ACC112 (cell line): ENCODE measurements around the gene SLC25A25.
"Not testable (repeated sequence)": the region's sequence is repeated elsewhere in the genome, so short reads cannot be mapped to it uniquely, and the experiment has no call there.

Experiments
- H2AFZ ChIP-seq: fragments of 200-600 bp; sonication (generic); one replicate; pipeline ENCODE4 v1.6.0; 2017; ENCODE audit warnings: antibody characterized with exemption, low read length; ENCODE audit not compliant: unreplicated experiment
- H3K27ac ChIP-seq: fragments of 200-600 bp; sonication (generic); 2 replicates; pipeline ENCODE4 v1.5.1; 2014; ENCODE audit warnings: low read depth, mild to moderate bottlenecking, antibody characterized with exemption, low read length, moderate library complexity
- H3K27me3 ChIP-seq: fragments of 200-600 bp; sonication (generic); 2 replicates; pipeline ENCODE4 v1.6.1; 2014; ENCODE audit warnings: mild to moderate bottlenecking, antibody characterized with exemption, low read length, moderate library complexity, mixed read lengths; ENCODE audit not compliant: insufficient read depth
- H3K36me3 ChIP-seq: fragments of 200-600 bp; sonication (generic); 2 replicates; pipeline ENCODE4 v1.6.1; 2016; ENCODE audit warnings: mild to moderate bottlenecking, antibody characterized with exemption, low read length, moderate library complexity, mixed read lengths; ENCODE audit not compliant: insufficient read depth
- H3K4me1 ChIP-seq: fragments of 200-600 bp; sonication (generic); one replicate; pipeline ENCODE4 v1.6.1; 2016; ENCODE audit warnings: low read length, mixed read lengths; ENCODE audit not compliant: insufficient read depth, unreplicated experiment, control insufficient read depth
- H3K4me3 ChIP-seq: fragments of 200-600 bp; sonication (generic); 2 replicates; pipeline ENCODE4 v1.5.1; 2014; ENCODE audit warnings: mild to moderate bottlenecking, low read depth, low read length
- H3K79me2 ChIP-seq: fragments of 200-600 bp; sonication (generic); one replicate; pipeline ENCODE4 v1.6.0; 2016; ENCODE audit warnings: low read length; ENCODE audit not compliant: control insufficient read depth, unreplicated experiment, insufficient read depth

SLC25A25 gene

GRCh38 chr9:128105538-128106175 lies 37.6 kb downstream of the SLC25A25 start:
- Histone ChIP-seq H3K36me3 (peaks cover 18% of the 10 kb centered on the region; the same call in 1 of the 2 replicates), H3K79me2 (peaks cover 7% of the 10 kb centered on the region), H3K4me3 (no peak overlapping the region), H3K27me3 (no peaks in the 10 kb centered on the region), H3K4me1 (peaks cover under 1% of the 10 kb centered on the region), H2AFZ (no peak overlapping the region), H3K27ac (no peak overlapping the region)

DNA sequence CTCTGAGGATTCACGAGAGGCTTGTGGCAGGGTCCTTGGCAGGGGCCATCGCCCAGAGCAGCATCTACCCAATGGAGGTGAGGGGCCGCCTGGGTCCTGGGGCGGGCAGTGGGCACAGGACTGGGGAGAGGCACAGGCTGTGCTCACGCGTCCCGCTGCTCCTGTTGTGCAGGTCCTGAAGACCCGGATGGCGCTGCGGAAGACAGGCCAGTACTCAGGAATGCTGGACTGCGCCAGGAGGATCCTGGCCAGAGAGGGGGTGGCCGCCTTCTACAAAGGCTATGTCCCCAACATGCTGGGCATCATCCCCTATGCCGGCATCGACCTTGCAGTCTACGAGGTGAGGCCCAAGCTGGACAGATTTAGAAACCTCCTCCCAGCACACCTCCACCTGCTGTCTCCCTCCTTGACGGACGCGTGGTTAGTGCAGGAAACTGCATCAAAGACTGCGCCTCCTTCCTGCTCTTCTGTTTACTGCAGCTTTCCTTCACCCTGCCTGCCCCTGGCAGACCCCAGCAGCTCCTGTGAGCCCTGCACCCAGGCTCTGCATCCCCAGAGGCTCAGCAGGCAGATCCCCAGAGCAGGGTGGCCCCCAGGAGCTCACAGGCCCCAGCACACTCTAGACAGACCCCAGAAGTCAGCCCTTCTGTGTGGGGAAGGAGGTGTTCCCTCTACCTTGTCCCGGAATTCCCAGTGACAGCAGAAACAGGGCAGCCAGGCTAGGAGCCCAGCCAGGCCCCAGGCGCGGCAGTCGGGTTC lies 38.3 kb downstream of the SLC25A25 start:
- Histone ChIP-seq H3K36me3 (peaks cover 18% of the 10 kb centered on the region; the same call in 1 of the 2 replicates), H3K4me3 (no peak overlapping the region), H3K4me1 (no peaks in the 10 kb centered on the region), H3K27me3 (no peaks in the 10 kb centered on the region), H3K27ac (no peak overlapping the region), H3K79me2 (peaks cover under 1% of the 10 kb centered on the region), H2AFZ (no peak overlapping the region)

DNA sequence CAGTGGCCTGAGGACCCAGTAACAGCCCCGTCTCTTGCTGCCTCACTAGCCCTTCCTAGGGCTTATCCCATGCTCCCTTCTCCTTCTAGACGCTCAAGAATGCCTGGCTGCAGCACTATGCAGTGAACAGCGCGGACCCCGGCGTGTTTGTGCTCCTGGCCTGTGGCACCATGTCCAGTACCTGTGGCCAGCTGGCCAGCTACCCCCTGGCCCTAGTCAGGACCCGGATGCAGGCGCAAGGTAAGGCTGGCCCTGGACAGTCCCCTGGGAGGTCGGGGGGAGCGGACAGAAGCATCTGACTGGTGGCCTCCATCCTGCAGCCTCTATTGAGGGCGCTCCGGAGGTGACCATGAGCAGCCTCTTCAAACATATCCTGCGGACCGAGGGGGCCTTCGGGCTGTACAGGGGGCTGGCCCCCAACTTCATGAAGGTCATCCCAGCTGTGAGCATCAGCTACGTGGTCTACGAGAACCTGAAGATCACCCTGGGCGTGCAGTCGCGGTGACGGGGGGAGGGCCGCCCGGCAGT lies 39.0 kb downstream of the SLC25A25 start:
- Histone ChIP-seq H3K79me2 (no peaks in the 10 kb centered on the region), H3K4me3 (no peak overlapping the region), H3K27ac (no peak overlapping the region), H3K36me3 (peaks cover 18% of the 10 kb centered on the region; the same call in 1 of the 2 replicates), H3K4me1 (no peaks in the 10 kb centered on the region), H3K27me3 (no peaks in the 10 kb centered on the region), H2AFZ (no peak overlapping the region)

DNA sequence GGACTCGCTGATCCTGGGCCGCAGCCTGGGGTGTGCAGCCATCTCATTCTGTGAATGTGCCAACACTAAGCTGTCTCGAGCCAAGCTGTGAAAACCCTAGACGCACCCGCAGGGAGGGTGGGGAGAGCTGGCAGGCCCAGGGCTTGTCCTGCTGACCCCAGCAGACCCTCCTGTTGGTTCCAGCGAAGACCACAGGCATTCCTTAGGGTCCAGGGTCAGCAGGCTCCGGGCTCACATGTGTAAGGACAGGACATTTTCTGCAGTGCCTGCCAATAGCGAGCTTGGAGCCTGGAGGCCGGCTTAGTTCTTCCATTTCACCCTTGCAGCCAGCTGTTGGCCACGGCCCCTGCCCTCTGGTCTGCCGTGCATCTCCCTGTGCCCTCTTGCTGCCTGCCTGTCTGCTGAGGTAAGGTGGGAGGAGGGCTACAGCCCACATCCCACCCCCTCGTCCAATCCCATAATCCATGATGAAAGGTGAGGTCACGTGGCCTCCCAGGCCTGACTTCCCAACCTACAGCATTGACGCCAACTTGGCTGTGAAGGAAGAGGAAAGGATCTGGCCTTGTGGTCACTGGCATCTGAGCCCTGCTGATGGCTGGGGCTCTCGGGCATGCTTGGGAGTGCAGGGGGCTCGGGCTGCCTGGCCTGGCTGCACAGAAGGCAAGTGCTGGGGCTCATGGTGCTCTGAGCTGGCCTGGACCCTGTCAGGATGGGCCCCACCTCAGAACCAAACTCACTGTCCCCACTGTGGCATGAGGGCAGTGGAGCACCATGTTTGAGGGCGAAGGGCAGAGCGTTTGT lies 39.6 kb downstream of the SLC25A25 start:
- no peak overlapping the region for H3K27ac ChIP-seq
- H2AFZ ChIP-seq: no peak overlapping the region
- no peak overlapping the region for H3K4me3 ChIP-seq
- H3K79me2 ChIP-seq: no peaks in the 10 kb centered on the region
- H3K4me1 ChIP-seq: no peaks in the 10 kb centered on the region
- no peaks in the 10 kb centered on the region for H3K27me3 ChIP-seq
- H3K36me3 ChIP-seq: peaks cover 18% of the 10 kb centered on the region; the same call in 1 of the 2 replicates

- Histone ChIP-seq H3K27ac (no peak overlapping the region), H3K79me2 (no peaks in the 10 kb centered on the region), H3K4me3 (no peak overlapping the region), H3K27me3 (no peaks in the 10 kb centered on the region), H3K36me3 (peaks cover 18% of the 10 kb centered on the region; the same call in 1 of the 2 replicates), H3K4me1 (no peaks in the 10 kb centered on the region), H2AFZ (no peak overlapping the region)
Measured at GRCh38 chr9:128108269-128109049, 40.4 kb downstream of the SLC25A25 start.

DNA sequence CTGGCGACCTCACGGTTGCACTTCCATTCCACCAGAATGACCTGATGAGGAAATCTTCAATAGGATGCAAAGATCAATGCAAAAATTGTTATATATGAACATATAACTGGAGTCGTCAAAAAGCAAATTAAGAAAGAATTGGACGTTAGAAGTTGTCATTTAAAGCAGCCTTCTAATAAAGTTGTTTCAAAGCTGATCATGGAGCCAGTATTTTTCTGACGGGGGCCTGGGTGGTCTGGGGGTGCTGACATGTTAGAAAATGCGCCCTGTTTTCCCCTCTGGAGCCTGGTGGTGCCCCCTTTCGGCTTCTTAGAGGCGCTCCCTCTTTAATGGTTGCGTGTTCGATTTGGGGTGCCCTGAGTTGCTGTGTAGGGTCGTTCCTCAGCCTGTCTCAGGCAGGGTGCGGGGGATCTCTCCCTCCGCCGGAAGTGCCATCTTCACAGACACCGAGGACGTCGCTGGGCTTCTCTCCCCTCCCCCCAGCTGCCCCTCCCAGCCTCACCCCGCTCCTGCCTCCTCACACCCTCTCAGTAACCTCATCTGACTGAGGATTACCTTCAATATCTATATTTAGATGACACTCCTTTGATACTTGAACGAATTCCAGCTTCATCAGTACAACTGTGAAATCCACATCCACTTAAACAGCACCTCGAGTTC lies 41.1 kb downstream of the SLC25A25 start:
- H3K4me1 ChIP-seq: no peaks in the 10 kb centered on the region

DNA sequence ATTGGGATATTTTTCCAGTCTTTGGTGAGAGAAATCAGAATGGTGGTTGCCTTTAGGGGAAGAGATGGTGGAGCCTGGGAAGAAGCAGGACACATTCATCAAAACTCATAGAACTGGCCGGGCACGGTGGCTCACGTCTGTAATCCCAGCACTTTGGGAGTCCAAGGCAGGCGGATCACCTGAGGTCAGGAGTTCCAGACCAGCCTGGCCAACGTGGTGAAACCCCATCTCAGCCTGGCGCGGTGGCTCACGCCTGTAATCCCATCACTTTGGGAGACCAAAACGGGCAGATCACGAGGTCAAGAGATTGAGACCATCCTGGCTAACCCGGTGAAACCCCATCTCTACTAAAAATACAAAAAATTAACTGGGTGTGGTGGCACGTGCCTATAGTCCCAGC lies 43.7 kb downstream of the SLC25A25 start:
- H2AFZ ChIP-seq, H3K27ac ChIP-seq, H3K36me3 ChIP-seq, H3K79me2 ChIP-seq, H3K27me3 ChIP-seq, H3K4me3 ChIP-seq, H3K4me1 ChIP-seq: not testable (repeated sequence)

More for the DNA sequence above, 41.1 kb downstream of the SLC25A25 start:
- no peak overlapping the region for H2AFZ ChIP-seq
- H3K79me2 ChIP-seq: no peaks in the 10 kb centered on the region
- no peak overlapping the region for H3K4me3 ChIP-seq
- H3K27me3 ChIP-seq: no peaks in the 10 kb centered on the region
- peaks cover 14% of the 10 kb centered on the region; the same call in 1 of the 2 replicates for H3K36me3 ChIP-seq
- no peak overlapping the region for H3K27ac ChIP-seq

DNA sequence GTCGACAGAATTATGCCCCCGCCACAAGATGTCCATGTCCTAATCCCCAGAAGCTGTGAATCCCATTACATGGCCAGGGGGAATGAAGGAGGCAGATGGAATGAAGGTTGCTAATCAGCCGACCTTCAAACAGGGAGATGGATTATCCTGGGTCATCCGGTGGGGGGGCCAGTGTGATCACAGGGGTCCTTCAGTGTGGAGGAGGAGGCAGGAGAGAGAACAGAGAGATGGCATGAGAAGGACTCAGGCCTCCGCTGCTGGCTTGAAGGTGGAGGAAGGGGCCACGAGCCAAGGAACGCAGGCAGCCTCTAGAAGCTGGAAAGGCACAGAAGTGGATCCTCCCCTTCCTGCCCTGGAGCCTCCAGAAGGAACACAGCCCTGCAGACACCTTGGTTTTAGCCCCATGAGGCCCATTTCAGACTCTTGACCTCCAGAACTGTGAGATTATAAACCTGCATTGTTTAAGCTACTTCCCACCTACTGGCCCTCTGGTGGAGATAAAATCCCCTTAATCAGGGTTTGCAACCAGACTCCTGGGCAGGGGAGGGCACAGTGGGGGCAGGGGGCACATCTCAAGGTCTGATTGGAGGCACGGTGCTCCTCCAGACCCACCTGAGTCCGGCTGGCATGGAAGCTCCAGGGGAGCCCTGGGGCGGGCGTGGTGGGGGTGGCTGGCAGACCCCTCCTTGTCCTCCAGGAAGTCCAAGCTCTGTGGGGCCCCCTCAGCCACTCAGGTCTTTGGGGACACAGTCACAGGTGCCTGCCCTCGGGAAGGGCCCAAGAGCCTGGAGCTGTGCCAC lies 45.7 kb downstream of the SLC25A25 start:
- Histone ChIP-seq H3K4me3 (no peak overlapping the region), H3K27ac (no peak overlapping the region), H3K36me3 (peaks cover 4% of the 10 kb centered on the region; the same call in 1 of the 2 replicates), H3K27me3 (no peaks in the 10 kb centered on the region), H2AFZ (no peak overlapping the region), H3K4me1 (no peaks in the 10 kb centered on the region), H3K79me2 (no peaks in the 10 kb centered on the region)
